ENCODE measurements around the gene TLE3.

Gene TLE3

GRCh38 chr15:70023064-70023768 lies 74.5 kb downstream of the TLE3 start:
- TF ChIP-seq CTCF (IDR thresholded peaks at IDR 0.05; ENCODE audit: insufficient read depth, missing control alignments): no peak
- no peak for DNase-seq (ENCODE audit: insufficient read length, low spot score)
- no peak for FAIRE-seq

GRCh38 chr15:70020229-70020628 lies 77.5 kb downstream of the TLE3 start:
- DNase-seq (ENCODE audit: insufficient read length, low spot score) (no peak), FAIRE-seq (no peak)
- no peak for TF ChIP-seq CTCF (IDR thresholded peaks at IDR 0.05; ENCODE audit: insufficient read depth, missing control alignments)

- no peak for TF ChIP-seq CTCF (IDR thresholded peaks at IDR 0.05; ENCODE audit: insufficient read depth, missing control alignments)
- FAIRE-seq (no peak), DNase-seq (ENCODE audit: insufficient read length, low spot score) (no peak)
These were observed 78.8 kb downstream of the TLE3 start for GRCh38 chr15:70018646-70019600.

GRCh38 chr15:70017801-70018200 lies 79.9 kb downstream of the TLE3 start:
- no peak for TF ChIP-seq CTCF (IDR thresholded peaks at IDR 0.05; ENCODE audit: insufficient read depth, missing control alignments)
- DNase-seq (ENCODE audit: insufficient read length, low spot score): no peak
- no peak for FAIRE-seq

GRCh38 chr15:70017025-70017424 lies 80.7 kb downstream of the TLE3 start:
- no peak for FAIRE-seq
- TF ChIP-seq CTCF (IDR thresholded peaks at IDR 0.05; ENCODE audit: insufficient read depth, missing control alignments): no peak

GRCh38 chr15:70016511-70016994 lies 81.2 kb downstream of the TLE3 start:
- FAIRE-seq (no peak), DNase-seq (ENCODE audit: insufficient read length, low spot score) (no peak)
- no peak for TF ChIP-seq CTCF (IDR thresholded peaks at IDR 0.05; ENCODE audit: insufficient read depth, missing control alignments)

More at GRCh38 chr15:70017025-70017424, 80.7 kb downstream of the TLE3 start:
- DNase-seq (ENCODE audit: insufficient read length, low spot score): no peak
